Endodermal cell (in vitro differentiated cells): ENCODE measurements around the gene MBTPS2. TPM values are rescaled to one million over a fixed set of nuclear protein-coding genes. Genes with fewer than 3 reads are reported as not detected.
A peak's percentile ranks its signal among the peaks of the same experiment; 100 is the strongest.

ENCODE experiments used
- DNase-seq: peaks from one replicate; pipeline ENCODE4 v3.0.0-alpha.2; 2017
- H3K27ac ChIP-seq: 2 replicates; pipeline ENCODE4 v1.5.1; 2013; ENCODE audit warnings: mild to moderate bottlenecking, low read depth, low read length, moderate library complexity
- H3K27me3 ChIP-seq: 2 replicates; pipeline ENCODE4 v1.6.1; 2013; ENCODE audit warnings: mild to moderate bottlenecking, low read length, moderate library complexity; ENCODE audit not compliant: insufficient read depth, control insufficient read depth, poor library complexity, severe bottlenecking
- H3K36me3 ChIP-seq: 2 replicates; pipeline ENCODE4 v1.7.0; 2013; ENCODE audit warnings: mild to moderate bottlenecking, low read length, moderate library complexity; ENCODE audit not compliant: control insufficient read depth, insufficient read depth
- H3K4me1 ChIP-seq: one replicate; pipeline ENCODE4 v1.7.0; 2013; ENCODE audit warnings: low read length; ENCODE audit not compliant: control insufficient read depth, insufficient read depth
- H3K4me3 ChIP-seq: 2 replicates; pipeline ENCODE4 v1.5.1; 2013; ENCODE audit warnings: mild to moderate bottlenecking, low read length, moderate library complexity
- H3K9ac ChIP-seq: 2 replicates; pipeline ENCODE4 v1.6.1; 2013; ENCODE audit warnings: mild to moderate bottlenecking, low read length, moderate library complexity; ENCODE audit not compliant: poor library complexity, severe bottlenecking; ENCODE audit errors: extremely low read depth
- H3K9me3 ChIP-seq: 2 replicates; pipeline ENCODE4 v1.6.1; 2013; ENCODE audit warnings: mild to moderate bottlenecking, low read length, moderate library complexity; ENCODE audit not compliant: control insufficient read depth
- H3K27ac Mint-ChIP-seq: 2 replicates; pipeline ENCODE4 v1.8.0; 2020; ENCODE audit warnings: mixed read lengths
- H3K27me3 Mint-ChIP-seq: 2 replicates; pipeline ENCODE4 v1.8.0; 2021; ENCODE audit warnings: mild to moderate bottlenecking, mixed read lengths; ENCODE audit not compliant: insufficient read depth
- H3K36me3 Mint-ChIP-seq: 2 replicates; pipeline ENCODE4 v1.8.0; 2020; ENCODE audit warnings: low read depth, mixed read lengths
- H3K4me1 Mint-ChIP-seq: 2 replicates; pipeline ENCODE4 v1.8.0; 2020; ENCODE audit warnings: mixed read lengths
- H3K4me3 Mint-ChIP-seq: 2 replicates; pipeline ENCODE4 v1.8.0; 2020; ENCODE audit warnings: mild to moderate bottlenecking, moderate library complexity, mixed read lengths
- H3K9me3 Mint-ChIP-seq: 2 replicates; pipeline ENCODE4 v1.8.0; 2020; ENCODE audit warnings: mild to moderate bottlenecking, mixed read lengths
- WGBS, 2 experiments: methylation state at CpG; one replicate each; pipeline versions ENCODE4 v1.1.5 to v1.1.7; 2013; ENCODE audit warnings: missing lambda C conversion rate in 2 of 2, mixed read lengths in 1 of 2; ENCODE audit not compliant: insufficient coverage in 1 of 2, insufficient read length in 1 of 2; 5-methylcytosine and 5-hydroxymethylcytosine counted together
- total RNA-seq, 2 donors: library from RNA; stranded (reverse); fragmentation: NEBNext Ultra II Directional in 1 of 2; extraction: Animal tissue kit (Norgen Biotek cat#: 25700) in 1 of 2; gene quantifications; 2 replicates in 1 of 2; 3 replicates in 1 of 2; pipeline ENCODE4 v1.2.1, GENCODE V29; 2021
- TF ChIP-seq, protein P1 (sequence below): fragments of 200-600 bp; sonication (generic); conservative IDR thresholded peaks from 2 replicates; pipeline ENCODE4 v1.5.0; 2021; ENCODE audit warnings: antibody characterized with exemption, mild to moderate bottlenecking

MBTPS2 gene
- total RNA-seq, 2 donors from 2014 or later = 12.6 to 13.6 TPM

DNA sequence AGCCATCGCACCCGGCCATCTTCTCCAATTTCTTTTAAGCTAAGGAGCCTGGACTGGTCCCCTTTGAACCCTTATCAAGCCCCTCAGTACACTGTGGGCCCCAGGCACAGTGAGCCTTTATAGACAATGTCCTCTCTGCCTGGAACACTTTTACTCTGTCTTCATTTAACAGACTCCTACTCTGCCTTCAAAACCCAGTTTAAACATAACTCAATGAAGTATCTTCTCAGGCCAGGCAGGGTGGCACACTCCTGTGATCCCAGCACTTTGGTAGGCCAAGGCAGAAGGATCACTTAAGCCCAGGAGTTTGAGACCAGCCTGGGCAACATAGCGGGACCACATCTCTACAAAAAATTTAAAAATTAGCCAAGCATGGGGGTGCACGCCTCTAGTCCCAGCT, 73.6 kb downstream of the MBTPS2 start:
- Mint-ChIP-seq H3K27ac (no peak overlapping the region), H3K4me3 (no peak overlapping the region)

DNA sequence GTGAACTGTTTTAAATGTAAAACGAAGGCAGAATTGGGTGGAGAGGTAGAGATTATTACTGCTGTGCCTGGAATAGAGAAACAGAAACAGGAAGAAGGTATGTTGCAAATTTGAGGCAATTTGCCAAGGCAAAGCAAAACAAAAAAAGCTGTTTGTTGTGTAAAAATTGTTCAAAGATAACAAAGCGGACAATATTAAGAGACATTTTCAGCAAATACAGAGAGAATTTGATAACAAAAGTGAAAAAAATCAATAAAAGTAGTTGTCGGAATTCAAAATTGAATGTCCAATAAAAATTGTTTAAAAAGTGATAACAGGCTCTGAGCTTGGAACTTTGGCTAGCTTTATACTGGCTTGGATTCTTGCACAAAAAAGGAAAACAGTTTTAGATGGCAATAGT, 86.7 kb downstream of the MBTPS2 start:
- H3K9me3 ChIP-seq = no peaks in the 10 kb centered on the region
- no peak overlapping the region for H3K9ac ChIP-seq
- DNase-seq = no peak
- H3K27me3 ChIP-seq = no peaks in the 10 kb centered on the region
- no peak overlapping the region for H3K4me3 Mint-ChIP-seq
- peak overlapping the region; percentile 36 for H3K27ac Mint-ChIP-seq
- no peaks in the 10 kb centered on the region for H3K27me3 Mint-ChIP-seq
- WGBS, 2 experiments = 83 to 88% methylated on average over 2 to 3 of the region's 3 CpGs
- H3K4me1 ChIP-seq = no peaks in the 10 kb centered on the region
- H3K36me3 Mint-ChIP-seq = no peaks in the 10 kb centered on the region
- H3K9me3 Mint-ChIP-seq = no peaks in the 10 kb centered on the region
- TF ChIP-seq, protein P1, sequence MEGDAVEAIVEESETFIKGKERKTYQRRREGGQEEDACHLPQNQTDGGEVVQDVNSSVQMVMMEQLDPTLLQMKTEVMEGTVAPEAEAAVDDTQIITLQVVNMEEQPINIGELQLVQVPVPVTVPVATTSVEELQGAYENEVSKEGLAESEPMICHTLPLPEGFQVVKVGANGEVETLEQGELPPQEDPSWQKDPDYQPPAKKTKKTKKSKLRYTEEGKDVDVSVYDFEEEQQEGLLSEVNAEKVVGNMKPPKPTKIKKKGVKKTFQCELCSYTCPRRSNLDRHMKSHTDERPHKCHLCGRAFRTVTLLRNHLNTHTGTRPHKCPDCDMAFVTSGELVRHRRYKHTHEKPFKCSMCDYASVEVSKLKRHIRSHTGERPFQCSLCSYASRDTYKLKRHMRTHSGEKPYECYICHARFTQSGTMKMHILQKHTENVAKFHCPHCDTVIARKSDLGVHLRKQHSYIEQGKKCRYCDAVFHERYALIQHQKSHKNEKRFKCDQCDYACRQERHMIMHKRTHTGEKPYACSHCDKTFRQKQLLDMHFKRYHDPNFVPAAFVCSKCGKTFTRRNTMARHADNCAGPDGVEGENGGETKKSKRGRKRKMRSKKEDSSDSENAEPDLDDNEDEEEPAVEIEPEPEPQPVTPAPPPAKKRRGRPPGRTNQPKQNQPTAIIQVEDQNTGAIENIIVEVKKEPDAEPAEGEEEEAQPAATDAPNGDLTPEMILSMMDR = no peak
- H3K4me1 Mint-ChIP-seq = peaks cover 8% of the 10 kb centered on the region
- H3K36me3 ChIP-seq = no peaks in the 10 kb centered on the region
- H3K4me3 ChIP-seq = no peak overlapping the region
- no peak overlapping the region for H3K27ac ChIP-seq

More for the DNA sequence above, 73.6 kb downstream of the MBTPS2 start:
- Histone ChIP-seq H3K27me3 (no peaks in the 10 kb centered on the region), H3K4me1 (no peaks in the 10 kb centered on the region), H3K9ac (no peak overlapping the region), H3K36me3 (no peaks in the 10 kb centered on the region), H3K4me3 (no peak overlapping the region), H3K27ac (no peak overlapping the region), H3K9me3 (no peaks in the 10 kb centered on the region)
- DNase-seq = no peak
- TF ChIP-seq, protein P1 = no peak
- Mint-ChIP-seq H3K4me1 (no peaks in the 10 kb centered on the region), H3K36me3 (no peaks in the 10 kb centered on the region), H3K27me3 (no peaks in the 10 kb centered on the region), H3K9me3 (no peaks in the 10 kb centered on the region)
- 98 to 100% methylated on average over 1 to 4 of the region's 4 CpGs for WGBS, 2 experiments

DNA sequence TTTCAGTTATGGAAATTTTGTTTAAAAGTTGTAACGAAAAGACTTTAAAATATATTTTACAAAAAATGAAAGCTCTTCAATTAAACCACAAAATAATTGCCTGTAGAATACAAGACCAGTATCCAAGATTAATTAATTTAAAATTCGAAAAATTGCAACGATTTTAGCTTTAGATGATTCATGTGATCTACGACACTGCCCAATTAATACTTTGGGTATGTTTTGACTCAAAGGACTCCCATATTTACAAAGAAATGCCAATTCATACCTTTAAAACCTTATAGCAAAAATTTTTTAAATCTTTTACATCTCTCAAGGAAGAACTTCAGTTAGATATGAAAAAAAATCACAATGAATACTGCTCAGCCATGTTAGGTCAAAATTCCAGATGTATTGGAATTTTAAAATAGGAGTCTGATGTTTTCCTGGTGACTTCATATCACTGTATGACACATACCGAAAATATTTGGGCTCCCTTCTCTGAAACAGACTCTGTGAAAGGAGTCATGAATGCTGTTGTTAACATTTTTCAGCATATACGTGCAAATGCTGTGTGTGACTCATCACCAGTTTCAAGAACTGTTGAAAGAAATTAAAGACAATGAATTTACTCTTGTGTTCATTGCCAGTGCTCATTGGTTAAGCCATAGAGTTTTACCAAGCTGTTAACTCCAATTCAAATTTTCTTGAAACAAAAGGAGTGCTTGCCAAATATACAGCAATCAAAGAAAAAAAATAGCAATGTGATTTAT, 87.3 kb downstream of the MBTPS2 start:
- no peaks in the 10 kb centered on the region for H3K9me3 Mint-ChIP-seq

More for the DNA sequence above, 87.3 kb downstream of the MBTPS2 start:
- Histone ChIP-seq H3K4me3 (no peak overlapping the region), H3K36me3 (no peaks in the 10 kb centered on the region), H3K9me3 (no peaks in the 10 kb centered on the region), H3K27ac (peak overlapping the region; percentile 24), H3K27me3 (no peaks in the 10 kb centered on the region), H3K4me1 (no peaks in the 10 kb centered on the region), H3K9ac (no peak overlapping the region)
- peaks cover 8% of the 10 kb centered on the region for H3K4me1 Mint-ChIP-seq
- TF ChIP-seq, protein P1 = no peak
- no peaks in the 10 kb centered on the region for H3K36me3 Mint-ChIP-seq
- H3K27ac Mint-ChIP-seq = peak overlapping the region; percentile 89
- no peaks in the 10 kb centered on the region for H3K27me3 Mint-ChIP-seq
- H3K4me3 Mint-ChIP-seq = no peak overlapping the region
- 47 to 100% methylated on average over 1 to 4 of the region's 6 CpGs for WGBS, 2 experiments
- DNase-seq = no peak
